NCI-H2029 (cell line): ENCODE data around the gene CD248.

Experiments used
- DNase-seq: peaks from one replicate; lab custom pipeline; 2025; lab: John Stamatoyannopoulos, UW

The CD248 gene

DNA sequence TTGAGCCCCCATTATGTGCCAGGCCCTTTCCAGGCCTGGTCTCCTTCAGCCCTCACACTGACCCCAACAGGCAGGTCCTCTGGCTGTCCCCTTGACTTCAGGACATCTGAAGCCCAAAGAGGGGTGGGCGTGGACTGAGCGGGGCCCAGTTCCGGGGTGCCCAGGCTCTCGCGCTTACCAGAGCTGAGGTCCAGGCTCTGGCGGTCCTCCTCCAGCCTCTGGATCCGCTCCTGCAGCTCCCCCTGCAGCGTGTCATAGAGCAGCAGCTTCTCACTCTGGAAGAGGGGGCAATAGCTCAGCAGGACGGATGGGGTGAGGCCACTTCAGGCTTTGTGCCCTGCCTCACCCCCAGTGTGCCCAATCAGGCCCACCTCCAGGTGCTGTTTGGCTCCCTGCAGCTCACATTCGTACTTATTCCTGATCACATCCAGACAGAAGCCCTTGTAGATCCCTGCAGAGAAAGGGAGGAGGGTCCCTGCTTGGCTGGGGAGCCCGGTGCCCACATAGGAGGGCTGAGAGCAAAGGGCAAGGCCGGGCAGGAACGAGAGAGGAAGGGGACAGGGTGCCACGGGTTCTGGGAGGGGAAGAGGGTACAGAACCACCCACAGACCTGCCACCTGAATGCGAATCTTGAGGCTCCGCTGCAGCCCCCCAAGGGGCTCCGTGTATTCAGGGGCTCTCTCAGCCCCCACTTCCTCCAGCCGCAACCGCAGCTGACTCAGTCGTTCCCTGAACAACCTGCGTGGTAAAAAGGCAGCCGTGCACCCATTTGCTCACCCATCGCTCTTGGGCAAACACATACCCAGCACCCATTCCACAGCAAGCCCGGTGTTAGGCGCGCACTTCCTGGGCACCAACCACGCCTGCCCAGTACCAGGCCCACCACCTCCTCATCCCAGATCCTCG is 24.0 kb upstream of the CD248 start:
- DNase-seq, result no peak

DNA sequence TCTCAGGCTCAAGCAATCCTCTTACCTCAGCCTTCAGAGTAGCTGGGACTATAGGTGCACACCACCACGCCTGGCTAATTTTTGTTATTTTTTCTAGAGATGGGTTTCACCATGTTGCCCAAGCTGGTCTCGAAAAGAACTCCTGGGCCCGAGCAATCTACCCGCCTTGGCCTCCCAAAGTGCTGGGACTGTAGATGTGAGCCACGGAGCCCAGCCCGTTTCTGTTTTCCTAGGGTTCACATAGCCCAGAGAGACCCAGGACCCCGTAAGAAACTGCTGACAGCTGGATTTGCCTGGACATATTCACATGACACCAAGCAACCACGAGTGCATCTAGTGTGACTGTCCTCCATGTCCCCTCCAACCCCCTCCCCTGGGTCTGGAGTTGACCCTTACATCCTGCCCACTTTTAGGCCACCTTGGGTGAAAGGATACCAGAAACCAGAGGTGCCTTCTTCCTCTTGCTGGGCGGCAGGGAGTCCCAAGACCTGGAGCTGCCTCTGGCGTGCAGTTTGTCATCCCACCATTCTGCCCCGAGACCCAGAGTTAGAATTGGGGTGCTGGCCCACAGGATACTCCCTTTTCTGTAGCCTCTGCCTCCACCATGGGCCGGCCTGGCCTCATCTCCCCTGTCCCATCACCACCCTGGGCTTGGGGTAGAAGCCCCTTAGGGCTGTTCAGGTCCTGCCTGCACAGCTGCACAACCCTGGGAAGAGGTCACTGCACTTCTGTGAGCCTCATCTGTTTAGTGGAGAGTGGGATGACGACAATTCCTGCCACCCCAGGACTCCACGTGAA is 23.0 kb upstream of the CD248 start:
- DNase-seq, result no peak

DNA sequence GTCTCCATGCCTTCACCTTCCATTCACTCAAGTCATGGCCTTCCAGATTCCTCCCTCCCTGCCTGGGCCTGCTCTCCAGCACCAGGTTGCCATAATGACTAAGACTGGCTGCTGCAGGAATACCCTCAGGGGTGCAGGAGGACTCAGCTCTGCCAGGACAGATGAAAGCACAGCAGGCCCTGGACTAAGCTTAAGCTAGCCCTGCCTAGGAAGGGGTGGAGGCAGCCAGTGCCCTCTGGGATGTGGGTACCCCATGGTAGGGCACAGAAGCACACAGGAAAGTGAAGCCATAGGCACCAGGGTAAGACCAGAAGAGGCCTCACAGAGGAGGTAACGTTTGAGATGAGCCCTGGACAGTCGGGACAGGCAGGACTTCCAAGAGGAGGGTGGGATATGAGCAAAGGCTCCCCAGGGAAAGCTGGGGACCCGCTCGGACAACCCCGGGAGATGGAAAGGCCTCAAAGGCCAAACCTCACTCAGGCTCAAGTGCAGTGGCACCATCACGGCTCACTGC is 22.4 kb upstream of the CD248 start:
- DNase-seq, result no peak

DNA sequence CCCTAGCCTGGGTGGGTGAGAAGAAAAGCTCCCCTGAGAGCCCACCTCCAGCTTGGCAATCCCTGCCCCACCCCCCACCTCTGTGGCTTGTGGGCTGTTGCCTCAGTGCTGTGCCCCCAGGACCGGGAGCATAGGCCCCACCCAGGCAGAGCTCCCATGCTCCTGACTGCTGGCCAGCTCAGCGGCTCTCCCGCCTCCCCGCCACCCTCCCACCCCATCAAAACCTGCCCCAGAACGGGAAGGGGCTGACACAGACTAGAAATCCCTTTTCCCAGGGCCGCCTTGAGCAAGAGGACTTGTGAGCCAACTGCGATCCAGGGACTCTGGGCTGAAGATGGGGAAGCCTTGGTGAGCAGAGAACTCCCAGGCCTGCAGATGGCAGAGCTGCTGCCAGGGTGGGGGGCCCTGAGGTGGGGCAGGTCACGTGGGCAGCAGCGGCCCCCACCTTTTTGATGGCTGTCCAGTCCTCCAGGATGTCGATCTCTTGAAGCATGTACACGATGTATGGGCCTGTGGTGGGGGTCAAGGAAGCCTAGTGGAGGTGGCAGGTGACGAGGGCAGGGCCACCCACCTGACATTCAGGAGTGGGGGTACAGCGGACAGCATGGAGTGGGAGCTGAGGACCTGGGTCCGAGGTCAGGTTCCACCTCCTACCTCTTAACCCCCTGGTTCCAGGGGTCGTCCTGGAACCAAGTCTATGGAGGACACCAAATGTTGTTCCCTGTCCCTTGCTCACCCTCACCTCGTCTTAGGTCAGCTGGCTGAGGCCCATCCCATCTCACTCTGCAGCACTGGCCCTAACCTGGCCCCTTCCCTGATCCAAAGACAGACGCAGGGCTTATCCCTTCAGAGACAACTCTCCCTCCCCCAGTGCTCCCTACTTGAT is 21.7 kb upstream of the CD248 start:
- DNase-seq, result no peak

DNA sequence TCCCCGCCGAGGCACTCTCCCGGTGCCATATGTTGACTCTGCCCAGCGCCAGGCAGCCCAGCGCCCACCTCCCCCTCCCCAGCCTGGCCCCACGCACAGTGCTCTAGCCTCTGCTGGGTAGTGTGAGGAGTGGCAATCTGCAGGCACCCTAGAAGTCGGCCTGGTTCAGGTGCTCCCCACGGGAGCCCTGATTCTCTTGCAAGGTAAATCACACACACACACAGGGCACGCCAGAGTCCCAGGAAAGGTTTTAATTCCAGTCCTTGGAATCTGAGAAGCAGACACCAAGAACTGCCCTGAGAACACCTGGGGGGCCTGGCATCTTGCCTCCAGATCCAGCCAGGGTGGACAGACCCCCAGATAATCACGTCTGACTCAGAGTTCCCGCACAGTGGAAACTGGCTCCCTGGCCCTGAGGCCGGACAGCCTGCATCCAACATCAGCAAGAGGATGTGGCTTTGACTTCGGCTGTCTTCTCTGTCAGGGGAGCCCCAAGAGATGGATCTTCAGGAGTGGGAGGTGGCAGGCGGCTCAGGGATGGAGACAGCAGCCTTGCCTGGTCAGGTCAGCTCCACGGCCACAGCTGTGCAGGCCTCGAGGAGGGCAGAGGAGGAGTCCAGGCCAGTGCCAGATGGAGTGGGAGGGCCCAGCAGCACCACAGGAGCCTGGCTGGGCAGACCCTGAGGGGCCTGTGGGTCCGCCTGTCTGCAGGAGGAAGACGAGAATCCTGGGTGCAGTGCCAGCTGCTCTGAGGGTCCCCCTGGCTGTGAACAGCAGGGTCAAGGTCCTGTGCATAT is 20.5 kb upstream of the CD248 start:
- no peak for DNase-seq

DNA sequence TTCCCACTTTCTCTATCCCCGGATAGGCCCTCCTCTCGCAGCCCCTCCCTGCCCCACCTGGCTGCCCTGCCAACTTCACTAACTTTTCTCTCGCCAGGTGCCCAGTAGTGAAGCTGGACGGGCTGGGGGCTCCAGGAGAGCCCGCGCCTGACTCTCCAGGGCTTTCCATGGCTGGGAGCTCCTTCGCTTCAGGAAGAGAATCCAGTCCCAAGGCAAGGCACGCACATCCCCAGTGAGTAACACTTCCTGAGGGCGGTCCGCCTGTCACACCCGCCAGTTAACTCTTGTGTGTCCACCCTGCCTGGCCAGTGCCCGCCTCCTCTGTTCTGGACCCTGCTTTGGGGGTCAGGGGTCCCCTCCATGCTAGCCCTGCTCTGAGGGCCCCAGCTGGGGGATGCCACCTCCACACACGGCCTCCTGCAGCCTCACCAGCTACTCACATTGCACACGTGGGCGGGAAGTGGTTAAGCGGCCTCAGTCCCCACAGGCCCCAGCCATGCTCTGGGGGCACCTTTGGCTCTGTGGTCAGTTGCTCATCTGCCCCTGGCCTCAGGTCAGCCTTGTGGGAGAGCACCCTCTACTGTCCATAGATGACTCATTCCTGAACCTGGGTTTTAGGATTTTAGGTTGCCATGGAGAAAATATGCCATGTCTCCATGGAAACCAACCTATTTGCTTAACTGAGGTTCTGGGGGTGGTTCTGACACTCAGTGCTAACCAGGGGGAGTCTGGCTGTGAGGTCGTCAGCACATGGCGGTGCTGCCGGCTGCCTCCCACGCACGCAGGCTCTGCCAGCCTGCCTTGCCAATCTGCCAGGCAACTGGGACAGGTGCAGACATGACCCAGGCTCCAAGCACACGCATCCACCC is 19.6 kb upstream of the CD248 start, which contains the start of gene RIN1:
RIN1 (minus strand) TSS at position 201 of the 869 bp plus-strand sequence; CDS start at position 169, 32 bp downstream.
- DNase-seq, result no peak

DNA sequence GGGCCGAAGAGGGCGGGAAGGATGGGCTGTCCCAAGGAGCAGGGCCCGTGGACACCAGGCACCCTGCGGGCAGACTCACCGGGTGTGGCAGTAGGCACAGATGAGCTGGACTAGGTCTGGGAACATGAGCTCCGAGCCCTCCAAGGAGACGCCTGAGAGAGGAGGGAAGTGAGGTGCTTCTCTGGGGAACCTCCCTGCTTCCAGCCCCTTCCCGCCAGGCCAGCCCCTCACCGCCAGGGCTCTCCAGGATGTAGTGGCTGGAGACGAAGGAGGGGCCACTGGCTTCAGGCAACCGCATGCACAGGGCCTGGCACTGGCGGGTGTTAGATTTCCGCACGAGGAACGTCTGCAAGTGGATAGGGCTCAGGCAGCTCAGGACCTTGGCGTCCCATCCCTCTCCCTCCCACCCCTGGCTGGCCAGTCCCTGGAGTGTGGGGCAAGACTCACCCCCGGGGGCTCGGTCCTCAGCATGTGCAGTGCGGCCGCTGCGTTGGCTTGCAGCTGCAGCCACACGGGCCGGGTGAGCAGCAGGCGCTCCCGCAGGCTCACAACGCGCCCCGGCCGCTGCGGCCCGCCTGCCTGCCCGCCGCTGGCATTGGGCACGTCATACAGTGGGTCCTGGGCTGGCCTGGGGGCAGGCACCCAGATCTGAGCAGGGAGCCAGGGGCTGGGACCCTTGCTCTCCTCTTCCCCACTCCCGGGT is 18.8 kb upstream of the CD248 start:
- DNase-seq, result no peak

DNA sequence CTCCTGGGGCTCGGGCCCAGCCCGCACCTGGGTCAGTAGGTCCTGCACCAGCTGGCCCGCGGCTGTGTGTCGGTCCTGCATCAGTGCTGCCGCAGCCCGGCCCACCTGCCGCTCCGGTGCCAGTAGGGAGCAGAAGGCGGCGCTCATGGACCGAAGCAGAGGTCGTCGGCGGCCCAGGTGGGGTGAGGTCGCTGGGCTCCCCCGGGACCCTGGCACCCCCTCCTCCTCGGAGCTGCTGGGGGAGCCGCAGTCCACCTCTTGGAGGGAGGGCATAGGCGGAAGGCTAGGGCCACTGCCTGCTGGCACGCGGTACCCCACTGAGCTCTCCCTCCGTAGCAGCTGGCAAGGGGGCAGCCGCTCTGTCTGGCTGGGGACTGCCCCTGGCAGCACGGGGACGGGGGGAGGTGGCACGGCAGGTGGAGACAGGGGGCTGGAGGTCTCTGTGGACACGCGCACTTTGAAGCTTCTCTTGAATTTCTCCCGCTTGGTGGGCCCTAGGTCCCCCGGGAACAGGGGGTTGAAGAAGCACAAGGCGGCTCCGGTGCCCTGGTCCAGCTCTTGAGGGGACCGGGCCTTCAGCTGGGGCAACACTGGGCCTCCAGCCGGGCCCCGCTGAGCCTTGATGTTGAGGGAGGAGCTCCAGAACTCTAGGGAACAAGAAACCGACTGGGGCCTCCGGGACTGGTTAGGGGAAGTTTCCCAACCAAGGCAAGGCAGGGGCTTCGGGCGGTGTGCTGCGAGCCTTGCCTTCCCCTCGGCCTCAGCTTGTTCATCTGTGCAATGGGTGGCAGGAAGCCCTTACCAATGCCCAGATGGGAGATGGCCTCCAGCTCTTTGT is 18.0 kb upstream of the CD248 start:
- no peak for DNase-seq

DNA sequence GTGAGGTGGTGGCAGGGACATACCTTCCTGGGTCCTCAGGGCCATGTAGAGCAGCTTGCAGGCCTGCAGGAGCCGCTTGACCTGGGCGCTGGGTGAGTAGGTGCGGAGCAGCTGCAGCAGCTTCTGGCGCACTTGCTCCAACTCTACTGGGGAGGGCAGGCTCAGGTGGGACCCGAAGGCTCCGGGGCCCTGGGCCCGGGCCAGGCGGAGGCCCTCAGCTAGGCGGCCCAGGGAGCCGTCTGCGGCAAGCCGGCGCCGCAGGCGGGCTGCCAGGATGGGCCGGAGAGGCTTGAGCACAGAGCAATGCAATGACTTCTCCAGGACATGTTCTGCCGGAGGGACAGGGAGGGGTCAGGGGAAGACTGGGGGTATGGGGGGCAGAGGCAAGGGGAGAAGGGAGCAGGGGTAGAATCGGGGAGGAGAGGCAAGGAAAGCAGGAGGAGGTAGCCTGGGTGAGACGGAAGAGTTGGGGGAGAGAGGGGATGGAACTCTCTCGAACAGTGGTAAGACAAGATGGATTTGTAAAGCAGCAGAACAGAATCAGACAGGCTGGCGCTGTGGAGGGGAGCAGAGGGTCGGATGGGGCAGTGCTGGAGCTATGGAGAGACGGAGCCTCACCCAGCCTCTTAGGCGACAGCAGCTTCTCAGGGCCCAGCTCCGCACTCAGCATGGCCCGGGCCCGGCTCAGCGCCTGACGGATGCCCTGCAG is 17.2 kb upstream of the CD248 start:
- no peak for DNase-seq

DNA sequence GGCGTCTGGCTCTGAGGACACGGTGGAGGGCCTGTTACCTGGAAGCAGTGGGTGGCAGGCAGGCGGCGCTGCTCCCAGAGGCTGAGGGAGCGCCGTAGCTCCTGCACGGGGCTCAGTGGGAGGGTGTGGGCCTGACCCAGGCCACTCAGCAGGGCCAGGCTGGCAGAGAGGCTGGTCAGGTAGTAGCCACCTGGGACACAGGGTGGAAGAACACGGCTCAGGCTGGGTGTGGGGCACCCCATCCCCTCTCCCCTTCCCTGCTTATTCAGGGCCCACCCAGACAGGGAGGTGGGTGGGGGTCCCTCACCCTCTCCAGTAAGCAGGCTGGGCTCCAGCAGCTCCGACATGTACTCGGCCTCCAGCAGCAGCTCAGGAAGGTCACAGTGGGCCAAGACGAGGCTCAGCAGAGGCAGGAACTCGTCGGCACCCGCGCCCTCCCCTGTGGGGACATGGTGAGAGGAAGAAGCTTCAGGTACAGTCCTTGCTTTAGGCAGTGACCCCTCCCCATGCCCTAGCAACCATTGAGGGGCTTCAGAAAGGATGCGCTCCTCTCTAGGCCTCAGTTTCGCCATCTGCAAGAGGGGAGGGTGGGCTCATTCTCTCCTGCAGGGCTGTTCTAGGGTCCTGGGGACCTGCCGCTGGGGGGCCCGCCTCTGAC is 16.5 kb upstream of the CD248 start:
- no peak for DNase-seq

DNA sequence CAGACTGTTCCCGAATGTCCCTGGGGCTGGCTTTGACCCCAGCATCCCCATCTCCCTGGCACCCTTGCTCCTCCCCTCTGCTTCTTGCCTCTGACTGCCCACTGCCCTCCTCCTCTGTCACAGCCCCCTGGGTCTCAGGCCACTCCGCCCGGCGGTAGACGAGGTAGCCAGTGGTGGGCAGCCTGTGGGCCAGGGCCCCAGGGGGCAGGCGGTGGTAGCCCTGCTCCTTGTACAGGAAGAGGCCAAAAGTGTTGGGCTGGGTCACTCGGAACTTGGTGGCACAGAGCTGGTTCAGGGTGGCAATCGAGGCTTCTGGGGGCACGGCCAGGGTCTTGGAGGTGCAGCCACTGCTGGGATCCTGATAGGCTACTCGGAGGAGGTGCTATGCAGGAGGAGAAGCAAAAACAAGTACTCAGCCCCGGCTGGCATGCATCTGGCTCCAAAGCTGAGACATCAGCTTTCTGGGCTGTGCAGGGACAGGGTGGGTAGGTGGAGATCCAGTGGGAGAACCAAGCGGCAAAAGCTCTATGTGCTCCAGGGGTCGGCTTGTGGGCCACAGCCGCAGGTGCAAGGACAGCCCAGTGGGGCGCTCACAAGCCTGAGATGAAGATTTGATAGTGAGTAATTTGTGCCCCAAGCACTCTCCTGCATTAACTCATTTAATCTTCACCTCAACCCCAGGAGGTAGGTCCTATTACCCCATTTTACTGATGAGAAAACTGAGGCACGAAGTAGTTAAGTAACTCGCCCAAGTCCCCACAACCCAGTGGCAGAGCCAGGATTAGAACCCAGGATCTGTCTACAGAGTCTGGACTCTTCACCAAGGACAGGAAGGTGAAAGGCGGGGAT is 15.8 kb upstream of the CD248 start:
- DNase-seq, result no peak

DNA sequence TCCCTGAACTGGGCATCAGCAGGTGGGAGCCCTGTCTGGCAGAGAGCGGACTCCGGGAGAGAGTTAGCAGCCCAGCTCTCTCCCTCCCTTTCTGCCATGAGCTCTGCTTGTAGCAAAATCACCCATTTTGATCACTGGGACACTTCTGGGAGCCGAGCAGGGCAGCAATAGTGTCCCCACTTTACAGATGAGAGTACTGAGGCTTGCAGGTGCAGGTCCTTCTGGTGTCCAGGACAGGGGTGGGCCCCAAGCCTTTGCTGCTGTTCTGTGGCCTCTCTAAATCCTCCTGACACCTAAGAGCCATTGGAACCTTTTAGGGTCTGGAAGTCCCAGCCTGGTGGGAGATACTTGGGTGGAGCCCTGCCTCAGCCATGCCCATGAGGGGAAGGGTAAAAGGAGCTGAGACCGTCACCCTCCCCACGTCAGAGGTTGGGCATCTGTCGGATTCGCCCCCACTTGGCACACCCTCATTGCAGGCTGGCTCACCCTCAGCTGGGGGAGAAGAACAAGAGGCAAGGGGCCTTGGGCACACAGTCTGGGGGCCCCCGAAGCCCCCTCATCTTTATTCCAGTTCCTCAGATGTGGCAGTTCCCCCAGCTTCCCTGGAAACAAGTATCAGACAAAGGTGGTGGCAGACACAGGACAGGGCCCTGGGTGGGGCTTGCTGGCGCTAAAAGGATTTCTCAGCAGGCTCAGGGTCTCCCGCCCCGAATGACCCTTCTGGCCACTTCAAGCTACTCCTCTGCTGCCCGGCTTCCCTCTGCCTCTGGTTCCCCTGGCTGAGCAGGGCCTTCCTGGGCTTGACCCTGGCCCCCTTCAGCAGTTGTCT is 14.9 kb upstream of the CD248 start:
- no peak for DNase-seq

DNA sequence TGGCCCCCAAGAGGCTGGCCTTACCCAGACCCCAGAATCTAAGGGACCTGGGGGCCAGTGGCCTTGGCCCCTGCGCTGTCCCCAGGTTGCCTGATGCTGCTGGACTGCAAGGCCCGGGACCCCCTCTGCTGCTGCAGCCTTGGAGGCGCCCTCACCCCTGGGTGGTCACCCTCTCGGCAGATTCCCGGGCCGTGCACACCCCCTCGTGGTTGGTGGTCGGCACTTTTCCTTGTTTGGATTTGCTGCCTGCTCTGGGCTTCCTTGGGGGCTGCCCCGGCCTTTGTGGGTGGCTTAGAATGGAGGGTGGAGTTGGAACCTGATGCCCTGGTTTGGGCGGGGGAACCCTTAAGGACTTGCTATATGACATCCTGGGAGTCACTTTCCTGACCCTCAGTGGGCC is 14.1 kb upstream of the CD248 start:
- no peak for DNase-seq

DNA sequence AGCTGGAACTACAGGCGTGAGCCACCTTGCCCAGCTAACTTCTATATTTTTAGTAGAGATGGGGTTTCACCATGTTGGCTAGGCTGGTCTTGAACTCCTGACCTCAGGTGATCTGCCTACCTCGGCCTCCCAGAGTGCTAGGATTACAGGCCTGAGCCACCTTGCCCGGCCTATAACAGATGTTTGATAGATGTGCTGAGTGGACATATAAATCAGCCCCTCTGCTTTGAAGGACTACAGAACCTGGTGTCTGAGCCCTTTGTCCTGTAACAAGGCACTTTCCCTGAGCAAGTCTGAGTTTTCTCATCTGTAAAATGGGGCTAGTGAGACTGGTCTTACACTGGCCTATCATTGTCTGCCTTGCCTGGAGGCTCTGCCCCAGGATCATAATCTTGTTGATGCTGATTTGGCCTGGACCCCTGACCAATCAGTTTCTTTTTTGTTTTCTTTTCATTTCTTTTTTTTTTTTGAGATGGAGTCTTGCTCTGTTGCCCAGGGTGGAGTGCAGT is 12.4 kb upstream of the CD248 start:
- DNase-seq, result no peak
